Esophagus squamous epithelium (tissue), 5 donors: ENCODE measurements around the gene HOTAIR. TPM values are rescaled to one million over a fixed set of nuclear protein-coding genes. Genes with fewer than 3 reads are reported as not detected.

Experiments used
- DNase-seq: peaks from one replicate; lab custom pipeline; 2025; lab: John Stamatoyannopoulos, UW
- H3K27ac ChIP-seq, 4 donors: fragments of 200-600 bp; sonication (generic); one replicate each; pipeline ENCODE4 v1.5.1; 2016 to 2019; ENCODE audit warnings: mild to moderate bottlenecking in 1 of 4
- H3K27me3 ChIP-seq, 4 donors: fragments of 200-600 bp; sonication (generic); 1 replicate in 3 of 4; 2 replicates in 1 of 4; pipeline versions ENCODE4 v1.5.1 to v1.6.0; 2017 to 2021; ENCODE audit warnings: antibody characterized with exemption in 1 of 4
- H3K36me3 ChIP-seq, 3 donors: fragments of 200-600 bp; sonication (generic); one replicate each; pipeline ENCODE4 v1.5.1; 2016 to 2019
- H3K4me1 ChIP-seq, 3 donors: fragments of 200-600 bp; sonication (generic); one replicate each; pipeline ENCODE4 v1.5.1; 2017 to 2019
- H3K4me3 ChIP-seq, 4 donors: fragments of 200-600 bp; sonication (generic); 1 replicate in 3 of 4; 2 replicates in 1 of 4; pipeline ENCODE4 v1.5.1; 2016 to 2019; ENCODE audit warnings: mild to moderate bottlenecking in 2 of 4, moderate library complexity in 1 of 4
- H3K9me3 ChIP-seq, 3 donors: fragments of 200-600 bp; sonication (generic); one replicate each; pipeline ENCODE4 v1.5.1; 2016 to 2019
- POLR2A ChIP-seq, 4 donors: fragments of 450-650 bp; IDR thresholded peaks; one replicate each; pipeline ENCODE4 v1.6.1; 2017; ENCODE audit warnings: antibody characterized with exemption in 4 of 4, mild to moderate bottlenecking in 4 of 4, moderate library complexity in 3 of 4
- WGBS, 2 donors: methylation state at CpG; one replicate each; pipeline ENCODE4 v1.1.5; 2018; 5-methylcytosine and 5-hydroxymethylcytosine counted together
- intact Hi-C: fragments of 100-400 bp; cut with DNase I; formaldehyde crosslinking; loops from one replicate; pipeline ENCODE4 v1.15.0; 2022
- total RNA-seq, 4 donors: library from RNA; depleted of rRNA; stranded (reverse); fragments of >200 nt; gene quantifications; one replicate each; pipeline ENCODE4 v1.1.0, GENCODE V29; 2016
- TF ChIP-seq, protein P1 (sequence below), 6 experiments: fragments of 450-650 bp in 4 of 6; fragments of 200-600 bp in 2 of 6; sonication (generic) in 2 of 6; IDR thresholded peaks; one replicate each; pipeline ENCODE4 v1.5.1; 2016 to 2019; ENCODE audit warnings: antibody characterized with exemption in 6 of 6, mild to moderate bottlenecking in 4 of 6, moderate library complexity in 4 of 6
- donor health status: DM: yes; HTN: yes; CAD: no.

Gene HOTAIR
- total RNA-seq, 4 donors from 2014 or later: not detected

DNA sequence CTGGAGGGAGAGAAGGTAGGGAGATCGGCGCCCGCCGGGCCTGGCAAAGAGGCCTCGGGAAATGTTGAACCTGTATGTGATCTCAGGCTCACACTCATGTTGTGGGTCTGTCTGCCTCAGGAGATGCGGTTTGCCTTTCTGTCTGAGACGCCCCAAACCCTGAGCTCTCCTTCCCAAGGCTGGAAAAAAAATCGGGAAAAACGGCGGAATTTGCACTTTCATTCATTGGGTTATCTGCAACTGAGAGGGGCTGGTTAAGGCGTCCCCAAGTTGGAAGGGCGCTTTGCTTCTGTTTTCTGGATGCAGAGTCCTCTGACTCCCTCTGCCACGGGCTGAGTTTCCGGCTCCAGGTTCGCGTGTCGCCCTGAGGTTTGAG is 20.2 kb upstream of the HOTAIR start:
- TF ChIP-seq, protein P1, sequence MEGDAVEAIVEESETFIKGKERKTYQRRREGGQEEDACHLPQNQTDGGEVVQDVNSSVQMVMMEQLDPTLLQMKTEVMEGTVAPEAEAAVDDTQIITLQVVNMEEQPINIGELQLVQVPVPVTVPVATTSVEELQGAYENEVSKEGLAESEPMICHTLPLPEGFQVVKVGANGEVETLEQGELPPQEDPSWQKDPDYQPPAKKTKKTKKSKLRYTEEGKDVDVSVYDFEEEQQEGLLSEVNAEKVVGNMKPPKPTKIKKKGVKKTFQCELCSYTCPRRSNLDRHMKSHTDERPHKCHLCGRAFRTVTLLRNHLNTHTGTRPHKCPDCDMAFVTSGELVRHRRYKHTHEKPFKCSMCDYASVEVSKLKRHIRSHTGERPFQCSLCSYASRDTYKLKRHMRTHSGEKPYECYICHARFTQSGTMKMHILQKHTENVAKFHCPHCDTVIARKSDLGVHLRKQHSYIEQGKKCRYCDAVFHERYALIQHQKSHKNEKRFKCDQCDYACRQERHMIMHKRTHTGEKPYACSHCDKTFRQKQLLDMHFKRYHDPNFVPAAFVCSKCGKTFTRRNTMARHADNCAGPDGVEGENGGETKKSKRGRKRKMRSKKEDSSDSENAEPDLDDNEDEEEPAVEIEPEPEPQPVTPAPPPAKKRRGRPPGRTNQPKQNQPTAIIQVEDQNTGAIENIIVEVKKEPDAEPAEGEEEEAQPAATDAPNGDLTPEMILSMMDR (IDR thresholded peaks at IDR 0.05): no peak
- no peak for TF ChIP-seq POLR2A (IDR thresholded peaks at IDR 0.05)
- peaks cover 21 to 100% (median 90%) of the 10 kb centered on the region in 4 donors for H3K27me3 ChIP-seq
- WGBS, 2 donors: 0 to 6% methylated on average over 7 to 11 of the region's 17 CpGs
- peak overlapping the region; percentile 30 to 69 (median 50) for H3K4me3 ChIP-seq
- H3K4me1 ChIP-seq: peaks cover 25 to 50% (median 29%) of the 10 kb centered on the region in 3 donors
- intact Hi-C loops: no loop called here
- peak overlapping the region in 1 of 4 donors; percentile 37 for H3K27ac ChIP-seq
- H3K36me3 ChIP-seq: no peaks in the 10 kb centered on the region
- DNase-seq: no peak
- H3K9me3 ChIP-seq: no peaks in the 10 kb centered on the region

DNA sequence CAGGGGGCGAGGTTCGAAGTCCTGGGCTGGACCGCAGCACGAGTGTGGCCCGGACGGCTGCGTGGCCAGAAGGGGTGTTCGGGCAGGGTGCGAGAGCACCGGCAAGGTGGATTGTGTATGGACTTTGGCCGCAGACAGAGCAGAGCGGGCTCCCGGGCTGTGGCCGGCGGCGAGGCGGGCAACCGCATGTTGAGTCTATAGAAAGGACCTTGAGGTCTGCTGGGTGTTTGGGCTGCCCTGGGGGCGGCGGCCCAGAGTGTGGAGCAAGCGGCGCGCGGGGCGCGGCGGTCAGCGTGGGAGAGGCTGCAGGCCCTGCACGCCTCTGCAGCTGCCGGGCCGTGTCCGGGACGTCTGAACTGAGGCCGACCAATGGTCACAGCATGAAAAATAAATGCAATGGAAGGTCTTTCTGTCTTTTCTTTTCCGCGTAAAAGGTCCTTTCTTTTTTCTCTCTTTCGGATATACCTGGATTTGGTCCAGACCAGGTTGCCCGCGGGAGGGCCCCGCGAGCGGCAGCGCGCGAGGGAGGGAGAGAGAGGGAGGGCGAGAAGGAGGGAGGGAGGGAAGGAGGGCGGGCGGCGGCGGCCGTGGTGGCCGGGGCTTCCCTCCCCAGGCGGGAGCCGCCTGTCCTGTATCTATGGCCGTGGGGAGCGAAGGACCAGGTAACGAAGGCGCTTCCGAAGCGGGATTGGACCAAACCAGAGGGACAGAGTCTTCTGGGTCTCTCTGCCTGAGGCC is 19.7 kb upstream of the HOTAIR start:
- 6 to 9% methylated on average over 7 to 36 of the region's 60 CpGs for WGBS, 2 donors
- H3K4me3 ChIP-seq: peak overlapping the region in 3 of 4 donors; percentile 5 to 69 (median 51)
- H3K4me1 ChIP-seq: peaks cover 20 to 48% (median 29%) of the 10 kb centered on the region in 3 donors
- no peaks in the 10 kb centered on the region for H3K9me3 ChIP-seq
- peaks cover 21 to 100% (median 89%) of the 10 kb centered on the region in 4 donors for H3K27me3 ChIP-seq
- DNase-seq: no peak
- no peak overlapping the region for H3K27ac ChIP-seq
- intact Hi-C loops: no loop called here
- TF ChIP-seq, protein P1 (IDR thresholded peaks at IDR 0.05): no peak
- no peak for TF ChIP-seq POLR2A (IDR thresholded peaks at IDR 0.05)
- H3K36me3 ChIP-seq: no peaks in the 10 kb centered on the region

DNA sequence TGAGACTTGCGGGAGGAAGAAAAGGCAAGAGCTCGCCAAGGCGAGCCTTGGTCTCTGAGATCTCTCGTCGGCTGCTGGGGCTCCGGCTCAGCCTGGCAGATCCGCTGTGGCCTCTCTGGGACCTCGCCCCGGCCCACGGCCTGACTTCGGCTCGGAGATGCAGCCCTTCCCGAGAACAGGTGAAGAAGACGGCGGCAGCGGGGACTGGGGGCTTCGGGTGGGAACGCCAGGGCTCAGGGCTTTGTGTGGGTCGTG is 19.2 kb upstream of the HOTAIR start:
- Histone ChIP-seq H3K27ac (no peak overlapping the region), H3K4me1 (peaks cover 19 to 49% (median 29%) of the 10 kb centered on the region in 3 donors), H3K4me3 (no peak overlapping the region), H3K36me3 (no peaks in the 10 kb centered on the region), H3K27me3 (peaks cover 22 to 100% (median 87%) of the 10 kb centered on the region in 4 donors), H3K9me3 (no peaks in the 10 kb centered on the region)
- WGBS, 2 donors: 26 to 35% methylated on average over 7 to 8 of the region's 19 CpGs
- TF ChIP-seq POLR2A (IDR thresholded peaks at IDR 0.05): no peak
- TF ChIP-seq, protein P1 (IDR thresholded peaks at IDR 0.05): no peak
- DNase-seq: no peak
- intact Hi-C loops: no loop called here

DNA sequence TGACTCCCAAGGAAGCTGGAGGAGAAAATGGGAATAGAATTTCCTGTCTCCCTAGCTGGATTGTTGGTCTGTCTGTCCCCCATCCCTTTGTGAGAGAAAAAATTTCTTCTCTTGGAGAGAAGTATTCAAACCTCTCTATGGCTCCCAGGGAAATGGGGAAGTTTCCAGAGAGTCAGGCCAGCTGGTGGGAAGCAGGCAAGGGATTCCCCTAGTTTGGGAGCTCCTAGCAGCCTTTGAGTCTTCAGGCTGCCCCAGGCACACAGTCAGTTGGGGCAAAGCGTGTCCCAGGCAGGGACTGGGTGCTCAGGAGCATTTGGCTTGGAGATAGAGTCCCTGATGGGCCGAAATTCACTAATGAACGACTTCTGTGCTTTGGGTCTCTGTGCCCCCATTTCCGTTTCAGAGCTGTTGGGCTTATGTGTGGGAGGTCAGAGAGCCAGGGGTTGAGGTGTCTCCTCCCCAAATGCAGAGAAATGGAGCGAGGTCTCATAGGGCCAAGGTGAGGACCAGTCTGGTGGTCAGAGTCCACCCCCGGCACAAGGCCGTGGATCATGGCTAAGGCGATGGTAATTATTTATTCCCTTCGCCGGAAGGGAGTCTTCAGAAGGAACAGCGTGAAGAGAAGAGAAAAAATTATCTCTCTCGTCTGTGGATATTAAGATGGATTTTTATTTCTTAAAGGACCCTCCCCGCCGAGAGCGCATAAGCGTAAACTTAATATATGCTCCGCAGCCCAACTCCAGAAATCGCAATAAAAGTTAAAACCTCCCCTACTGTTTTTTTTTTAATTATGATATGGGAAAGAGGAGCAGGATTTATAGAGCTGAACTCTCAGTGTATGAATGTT is 18.6 kb upstream of the HOTAIR start:
- H3K27ac ChIP-seq: no peak overlapping the region
- 40 to 47% methylated on average over 16 to 18 of the region's 18 CpGs for WGBS, 2 donors
- TF ChIP-seq, protein P1 (IDR thresholded peaks at IDR 0.05): no peak
- TF ChIP-seq POLR2A (IDR thresholded peaks at IDR 0.05): no peak
- no peaks in the 10 kb centered on the region for H3K36me3 ChIP-seq
- H3K9me3 ChIP-seq: no peaks in the 10 kb centered on the region
- H3K4me3 ChIP-seq: no peak overlapping the region
- H3K4me1 ChIP-seq: peaks cover 19 to 51% (median 29%) of the 10 kb centered on the region in 3 donors
- intact Hi-C loops: no loop called here
- DNase-seq: no peak
- peaks cover 28 to 100% (median 87%) of the 10 kb centered on the region in 4 donors for H3K27me3 ChIP-seq

DNA sequence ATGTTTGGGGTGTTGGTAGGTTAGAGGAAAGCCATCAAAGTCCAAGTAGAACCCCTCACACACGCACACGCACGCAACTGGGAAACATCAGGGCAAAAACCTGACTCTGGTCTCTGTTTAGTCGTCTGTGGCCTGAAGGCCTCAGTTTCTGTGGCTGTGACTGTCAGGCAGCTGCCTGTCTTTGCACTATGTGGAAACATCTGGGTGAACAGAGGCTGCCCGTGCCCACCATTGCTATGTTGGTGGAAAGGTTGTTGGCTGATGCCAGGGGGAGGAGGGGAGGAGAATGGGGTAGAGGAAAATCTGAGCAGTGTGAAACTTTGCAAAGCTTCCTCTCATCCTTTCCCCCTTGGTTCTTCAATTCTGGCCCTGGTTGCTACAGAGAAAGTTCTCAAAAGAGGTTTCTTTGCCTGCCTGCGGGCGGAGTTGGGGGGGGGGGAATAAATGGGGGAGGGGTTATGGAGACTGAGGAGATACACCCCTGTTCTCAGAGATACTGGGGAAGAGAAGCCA is 17.7 kb upstream of the HOTAIR start:
- 30 to 44% methylated on average over 4 to 7 of the region's 7 CpGs for WGBS, 2 donors
- TF ChIP-seq, protein P1 (IDR thresholded peaks at IDR 0.05): no peak
- no peak for TF ChIP-seq POLR2A (IDR thresholded peaks at IDR 0.05)
- no peak overlapping the region for H3K27ac ChIP-seq
- DNase-seq: no peak
- intact Hi-C loops: no loop called here
- peaks cover 19 to 50% (median 27%) of the 10 kb centered on the region in 3 donors for H3K4me1 ChIP-seq
- H3K9me3 ChIP-seq: no peaks in the 10 kb centered on the region
- no peaks in the 10 kb centered on the region for H3K36me3 ChIP-seq
- H3K27me3 ChIP-seq: peaks cover 32 to 100% (median 88%) of the 10 kb centered on the region in 4 donors
- no peak overlapping the region for H3K4me3 ChIP-seq
